ENCODE measurements around the gene TMEM139.
"Not testable (repeated sequence)": the region's sequence is repeated elsewhere in the genome, so short reads cannot be mapped to it uniquely, and the experiment has no call there.

TMEM139 gene

DNA sequence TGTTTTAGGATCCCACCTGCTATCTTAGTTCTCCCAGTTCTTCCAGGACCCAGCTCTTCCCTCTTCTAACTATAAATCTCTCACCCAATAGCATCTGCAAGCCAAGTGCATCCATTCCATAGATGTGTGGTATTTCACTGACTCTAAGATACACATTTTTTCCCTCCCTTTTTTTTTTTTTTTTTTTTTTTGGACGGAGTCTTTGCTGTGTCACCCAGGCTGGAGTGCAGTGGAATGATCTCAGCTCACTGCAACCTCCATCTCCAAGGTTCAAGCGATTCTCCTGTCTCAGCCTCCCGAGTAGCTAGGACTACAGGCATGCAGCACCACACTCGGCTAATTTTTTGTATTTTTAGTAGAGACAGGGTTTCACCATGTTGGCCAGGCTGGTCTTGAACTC is 5.1 kb downstream of the TMEM139 start:
- FAIRE-seq: not testable (repeated sequence)

DNA sequence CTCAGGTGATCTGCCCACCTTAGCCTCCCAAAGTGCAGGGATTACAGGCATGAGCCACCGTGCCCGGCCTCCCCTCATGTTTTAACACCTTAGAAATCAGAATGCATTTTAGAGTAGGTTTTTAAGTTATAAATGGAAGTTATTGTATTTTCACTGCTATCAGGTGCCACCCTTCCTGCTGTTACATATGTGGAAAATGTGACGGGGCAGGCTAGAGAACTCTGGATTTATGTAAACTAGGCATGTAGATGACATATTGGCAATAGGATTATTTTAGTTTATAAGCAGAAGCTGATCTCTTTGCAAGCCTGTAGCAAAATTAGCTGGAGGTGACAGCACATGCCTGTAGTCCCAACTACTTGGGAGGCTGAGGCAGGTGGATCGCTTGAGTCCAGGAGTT is 5.5 kb downstream of the TMEM139 start:
- no peak for FAIRE-seq

DNA sequence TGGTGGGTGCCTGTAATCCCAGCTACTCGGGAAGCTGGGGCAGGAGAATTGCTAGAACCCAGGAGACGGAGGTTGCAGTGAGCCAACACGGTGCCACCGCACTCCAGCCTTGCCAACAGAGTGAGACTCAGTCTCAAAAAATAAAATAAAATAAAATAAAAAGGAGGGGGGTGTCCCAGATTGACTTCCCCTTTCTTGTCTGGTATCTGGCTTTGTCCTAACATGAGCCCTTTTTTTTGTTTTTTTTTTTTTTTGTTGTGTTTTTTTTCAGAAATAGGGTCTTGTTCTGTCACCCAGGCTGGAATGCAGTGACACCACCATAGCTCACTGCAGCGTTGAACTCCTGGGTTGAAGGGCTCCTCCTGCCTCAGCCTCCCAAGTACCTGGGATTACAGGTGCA is 8.1 kb downstream of the TMEM139 start:
- no peak for FAIRE-seq

DNA sequence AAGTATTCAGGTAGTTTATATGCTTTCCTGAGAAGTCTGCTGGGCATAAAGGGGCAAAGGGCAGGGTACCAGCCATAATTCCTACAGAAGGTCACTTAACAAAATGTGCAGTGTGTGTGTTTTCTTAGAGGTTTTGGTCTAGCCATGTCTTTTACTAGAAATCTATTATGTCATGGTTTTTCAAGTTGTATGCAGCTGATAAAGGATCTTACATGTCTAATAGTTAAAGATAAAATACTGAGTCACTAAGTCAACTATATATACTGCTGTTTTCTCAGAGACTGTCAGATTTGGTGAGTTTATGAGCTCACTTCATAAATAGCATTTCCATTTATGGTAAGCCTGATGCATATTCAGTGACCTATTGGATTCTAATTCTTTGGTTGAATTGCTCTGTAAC is 11.1 kb downstream of the TMEM139 start:
- FAIRE-seq: no peak

GRCh38 chr7:143296686-143297085 is 11.9 kb downstream of the TMEM139 start:
- FAIRE-seq: no peak

DNA sequence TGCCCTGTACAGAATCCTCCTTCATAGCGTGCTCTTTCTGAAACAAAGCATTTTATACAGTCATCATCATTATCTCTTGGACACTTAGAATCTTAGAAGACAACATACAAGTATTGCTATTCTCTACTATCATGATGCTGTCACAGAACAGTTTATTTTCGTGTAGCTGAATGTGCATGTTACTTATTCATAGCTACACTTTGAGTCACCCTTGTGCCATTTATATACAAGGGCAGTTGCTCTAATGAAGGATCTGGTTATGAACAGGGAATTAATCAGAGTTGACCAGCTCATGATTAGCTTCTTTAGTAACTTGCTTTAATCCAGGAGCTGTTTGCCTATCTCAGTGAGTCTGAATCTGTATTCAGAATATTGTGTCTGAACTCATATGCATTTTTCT is 14.6 kb downstream of the TMEM139 start:
- no peak for FAIRE-seq

DNA sequence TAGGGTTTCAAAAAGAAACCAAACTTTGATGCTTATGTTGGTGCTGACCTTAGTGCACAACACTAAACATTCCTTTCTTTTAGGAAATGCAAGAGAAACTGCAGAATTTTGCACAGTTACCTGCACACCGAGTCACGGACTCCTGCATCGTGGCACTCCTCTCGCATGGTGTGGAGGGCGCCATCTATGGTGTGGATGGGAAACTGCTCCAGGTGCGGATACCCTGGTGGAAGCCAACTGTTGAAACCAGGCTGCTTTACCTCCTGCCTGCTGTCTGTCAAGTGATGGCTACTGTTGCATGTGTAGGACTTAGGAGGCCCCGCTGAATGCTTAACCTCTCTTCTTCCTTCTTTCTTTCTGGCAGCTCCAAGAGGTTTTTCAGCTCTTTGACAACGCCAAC is 15.1 kb downstream of the TMEM139 start:
- FAIRE-seq: no peak

GRCh38 chr7:143300959-143301935 is 16.5 kb downstream of the TMEM139 start:
- FAIRE-seq: no peak

DNA sequence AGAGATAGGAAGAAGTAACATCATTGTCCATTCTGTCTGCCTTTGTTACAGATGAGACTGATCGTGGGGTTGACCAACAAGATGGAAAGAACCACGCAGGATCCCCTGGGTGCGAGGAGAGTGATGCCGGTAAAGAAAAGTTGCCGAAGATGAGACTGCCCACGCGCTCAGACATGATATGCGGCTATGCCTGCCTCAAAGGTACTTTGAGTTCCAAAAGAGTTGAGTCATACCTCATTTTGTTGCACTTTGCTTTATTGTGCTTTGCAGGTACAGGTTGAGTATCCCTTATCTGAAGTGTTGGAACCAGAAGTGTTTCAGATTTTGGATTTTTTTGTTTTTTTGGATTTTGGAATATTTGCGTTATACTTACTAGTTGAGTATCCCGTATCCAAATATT is 19.0 kb downstream of the TMEM139 start:
- FAIRE-seq: no peak

- FAIRE-seq: no peak
Measured at GRCh38 chr7:143304938-143305337, 20.2 kb downstream of the TMEM139 start.

- FAIRE-seq: no peak
Measured at GRCh38 chr7:143305423-143306070, 20.8 kb downstream of the TMEM139 start.

DNA sequence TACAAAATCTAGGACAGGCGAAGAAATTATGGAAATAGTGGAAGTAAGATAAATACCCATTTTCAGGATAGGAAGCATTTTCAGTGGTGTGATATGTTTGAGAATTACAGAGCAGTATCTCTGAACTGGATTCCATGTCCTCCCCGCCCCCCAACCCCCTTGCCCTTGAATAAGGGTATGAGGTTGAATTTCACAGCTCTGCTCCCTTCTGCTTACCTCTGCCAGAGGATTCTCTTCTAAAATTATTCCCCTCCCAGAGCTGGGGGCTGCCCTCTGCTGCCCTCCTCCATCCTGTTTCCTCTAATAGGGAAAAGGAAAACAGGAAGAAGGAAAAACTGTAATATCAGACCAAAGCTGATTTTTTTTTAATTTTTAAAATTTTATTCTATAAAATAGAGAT is 23.9 kb downstream of the TMEM139 start:
- no peak for FAIRE-seq

DNA sequence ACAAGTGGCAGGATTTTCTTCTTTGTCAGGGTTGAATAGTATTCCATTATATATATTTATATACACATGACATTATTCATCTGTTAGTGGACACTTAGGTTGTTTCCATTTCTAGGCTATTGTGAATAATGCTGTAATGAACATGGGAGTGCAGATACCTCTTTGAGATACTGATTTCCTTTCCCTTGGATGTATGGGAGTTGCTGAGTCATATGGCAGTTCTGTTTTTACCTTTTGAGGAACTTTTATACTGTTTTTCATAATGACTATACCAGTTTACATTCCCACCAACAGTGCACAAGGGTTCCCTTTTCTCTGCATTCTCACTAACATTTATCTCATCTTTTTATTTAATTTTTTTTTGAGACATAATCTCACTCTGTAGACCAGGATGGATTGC is 29.4 kb downstream of the TMEM139 start:
- no peak for FAIRE-seq

DNA sequence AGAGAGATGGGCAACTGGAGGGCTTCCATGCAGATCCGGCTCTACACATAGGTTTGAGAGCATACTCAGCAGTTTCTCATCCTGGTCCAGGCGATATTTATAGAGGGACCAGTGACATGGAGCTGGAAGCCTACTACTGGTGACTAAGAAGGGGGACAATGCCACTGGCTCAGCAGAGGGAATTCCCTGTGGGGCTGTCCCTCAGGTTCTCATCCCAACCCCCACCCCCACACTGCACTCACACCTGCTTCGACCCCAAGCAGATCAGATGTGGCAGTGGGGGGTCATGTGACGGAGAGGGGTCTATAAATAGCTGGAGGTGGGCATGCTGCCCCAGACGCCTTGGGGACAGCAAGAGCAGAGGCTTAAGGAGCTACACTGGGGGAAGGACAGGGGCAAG is 31.0 kb downstream of the TMEM139 start, which contains the start of gene CLCN1:
Gene CLCN1, plus strand, starts transcription at position 336 of the 400 bp plus-strand sequence. CDS start 102 bp downstream, outside the sequence.
- FAIRE-seq: no peak

GRCh38 chr7:143316492-143316891 is 31.7 kb downstream of the TMEM139 start:
- no peak for FAIRE-seq

DNA sequence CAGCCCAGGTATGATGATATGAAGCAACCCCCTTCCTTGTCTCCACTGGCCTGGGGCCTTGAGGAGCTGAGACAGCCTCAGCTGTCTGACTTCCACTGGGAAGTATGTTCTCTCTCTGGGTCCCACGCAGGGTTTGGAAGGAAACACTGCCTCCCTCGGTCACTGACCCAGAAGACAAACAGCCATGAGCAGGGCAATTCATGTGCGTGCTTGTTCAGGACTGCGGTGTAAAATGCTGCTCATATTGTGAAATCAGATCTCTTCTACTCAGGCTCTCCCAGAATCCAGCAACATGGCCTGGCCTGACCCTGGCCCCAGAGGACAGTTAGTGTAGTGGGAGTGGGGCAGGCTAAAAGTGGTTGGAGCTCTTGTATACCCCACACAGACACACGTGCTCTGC is 33.9 kb downstream of the TMEM139 start:
- no peak for FAIRE-seq

GRCh38 chr7:143320620-143321019 is 35.9 kb downstream of the TMEM139 start:
- FAIRE-seq: no peak

- no peak for FAIRE-seq
Measured at GRCh38 chr7:143321242-143321641, 36.5 kb downstream of the TMEM139 start.

- no peak for FAIRE-seq
Measured at GRCh38 chr7:143321734-143322133, 37.0 kb downstream of the TMEM139 start.

GRCh38 chr7:143322760-143323633 is 38.2 kb downstream of the TMEM139 start:
- no peak for FAIRE-seq

DNA sequence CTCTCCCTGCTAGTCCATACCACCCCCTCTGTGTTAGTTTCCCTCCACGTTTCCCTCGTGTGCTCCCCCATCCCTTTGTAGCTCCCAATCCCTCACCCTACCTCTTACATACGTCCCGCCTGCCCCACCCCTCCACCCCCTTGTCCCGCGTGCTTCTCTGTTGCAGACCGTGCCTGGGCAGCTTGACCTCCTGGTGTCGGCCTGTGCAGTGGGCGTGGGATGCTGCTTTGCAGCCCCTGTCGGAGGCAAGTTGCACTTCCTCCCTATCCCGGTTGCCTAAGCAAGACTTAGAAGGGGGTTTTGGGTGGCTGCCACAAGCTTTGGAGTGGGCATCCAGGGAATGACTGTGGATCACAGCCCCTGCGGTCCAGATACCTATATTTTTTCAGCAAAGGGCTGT is 38.9 kb downstream of the TMEM139 start:
- FAIRE-seq: no peak

DNA sequence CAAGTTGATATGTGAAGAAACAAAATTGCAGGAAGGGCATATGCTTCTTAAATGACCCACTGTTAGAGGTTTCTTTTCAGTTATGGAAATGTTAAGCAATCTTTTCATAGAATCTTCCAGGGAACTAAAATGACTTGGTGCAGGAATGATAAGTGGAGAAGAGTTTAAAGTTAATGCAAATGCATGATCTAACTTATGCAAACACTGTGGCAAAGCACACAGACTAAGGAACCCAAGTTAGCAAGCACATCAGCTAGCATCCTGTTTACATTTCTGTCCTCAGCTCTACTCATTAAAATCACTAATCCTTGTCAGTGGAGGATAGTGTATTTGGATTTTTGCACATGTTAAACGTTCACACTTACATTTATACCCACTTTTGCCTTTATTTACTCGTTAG is 40.5 kb downstream of the TMEM139 start:
- no peak for FAIRE-seq

DNA sequence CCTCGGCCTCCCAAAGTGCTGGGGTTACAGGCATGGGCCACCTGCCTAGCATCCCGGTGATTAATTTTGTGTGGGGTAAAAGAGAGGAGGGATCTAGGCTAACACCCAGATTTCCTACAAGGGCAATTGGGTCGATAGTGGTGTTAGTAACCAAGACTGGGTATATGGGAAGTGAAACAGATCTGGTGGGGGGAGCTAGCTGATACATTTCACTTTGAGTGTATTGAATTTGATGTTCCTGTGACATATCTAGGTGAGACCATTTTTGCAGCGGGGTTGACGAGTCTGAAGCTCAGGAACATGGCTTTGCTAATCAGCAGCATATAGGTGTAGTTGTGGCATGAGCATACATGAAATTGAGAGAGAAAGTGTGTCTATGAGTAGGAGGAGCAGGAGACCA is 43.1 kb downstream of the TMEM139 start:
- FAIRE-seq: no peak

All from islet of Langerhans (tissue), 1 donor.